Measurements from ENCODE around the gene SLC8A1.

SLC8A1 gene

DNA sequence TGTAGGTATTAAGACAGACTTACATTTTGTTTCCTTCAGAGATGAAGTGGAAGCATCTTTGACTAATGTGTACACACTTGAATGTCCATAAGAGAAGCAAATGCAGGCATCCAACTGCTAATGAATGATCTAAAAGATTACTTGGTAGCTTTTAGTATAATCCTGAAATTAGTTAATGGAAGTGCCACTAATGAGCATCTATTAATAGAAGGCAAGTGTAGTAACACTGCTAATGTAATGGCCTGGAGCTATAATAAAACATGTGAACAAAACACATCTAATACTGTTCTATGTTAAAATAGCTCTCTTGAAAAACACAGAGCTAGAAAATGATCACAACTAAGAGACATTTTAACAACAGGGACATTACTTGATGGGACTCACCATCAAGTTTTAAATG is 225.3 kb downstream of the SLC8A1 start:
- Histone ChIP-seq H3K9me3 (no peaks in the 10 kb centered on the region), H3K4me1 (ENCODE audit: control insufficient read depth in 1 of 2, insufficient read depth in 1 of 2, low read depth in 1 of 2, low read length in 1 of 2) (peaks cover 0 to 3% of the 10 kb centered on the region in 2 experiments), H3K27me3 (no peaks in the 10 kb centered on the region), H3K27ac (no peak overlapping the region), H3K4me3 (ENCODE audit: low read depth in 1 of 2, low read length in 1 of 2) (no peak overlapping the region), H3K36me3 (no peaks in the 10 kb centered on the region)
- TF ChIP-seq, protein P1, sequence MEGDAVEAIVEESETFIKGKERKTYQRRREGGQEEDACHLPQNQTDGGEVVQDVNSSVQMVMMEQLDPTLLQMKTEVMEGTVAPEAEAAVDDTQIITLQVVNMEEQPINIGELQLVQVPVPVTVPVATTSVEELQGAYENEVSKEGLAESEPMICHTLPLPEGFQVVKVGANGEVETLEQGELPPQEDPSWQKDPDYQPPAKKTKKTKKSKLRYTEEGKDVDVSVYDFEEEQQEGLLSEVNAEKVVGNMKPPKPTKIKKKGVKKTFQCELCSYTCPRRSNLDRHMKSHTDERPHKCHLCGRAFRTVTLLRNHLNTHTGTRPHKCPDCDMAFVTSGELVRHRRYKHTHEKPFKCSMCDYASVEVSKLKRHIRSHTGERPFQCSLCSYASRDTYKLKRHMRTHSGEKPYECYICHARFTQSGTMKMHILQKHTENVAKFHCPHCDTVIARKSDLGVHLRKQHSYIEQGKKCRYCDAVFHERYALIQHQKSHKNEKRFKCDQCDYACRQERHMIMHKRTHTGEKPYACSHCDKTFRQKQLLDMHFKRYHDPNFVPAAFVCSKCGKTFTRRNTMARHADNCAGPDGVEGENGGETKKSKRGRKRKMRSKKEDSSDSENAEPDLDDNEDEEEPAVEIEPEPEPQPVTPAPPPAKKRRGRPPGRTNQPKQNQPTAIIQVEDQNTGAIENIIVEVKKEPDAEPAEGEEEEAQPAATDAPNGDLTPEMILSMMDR (IDR thresholded peaks at IDR 0.05): no peak

DNA sequence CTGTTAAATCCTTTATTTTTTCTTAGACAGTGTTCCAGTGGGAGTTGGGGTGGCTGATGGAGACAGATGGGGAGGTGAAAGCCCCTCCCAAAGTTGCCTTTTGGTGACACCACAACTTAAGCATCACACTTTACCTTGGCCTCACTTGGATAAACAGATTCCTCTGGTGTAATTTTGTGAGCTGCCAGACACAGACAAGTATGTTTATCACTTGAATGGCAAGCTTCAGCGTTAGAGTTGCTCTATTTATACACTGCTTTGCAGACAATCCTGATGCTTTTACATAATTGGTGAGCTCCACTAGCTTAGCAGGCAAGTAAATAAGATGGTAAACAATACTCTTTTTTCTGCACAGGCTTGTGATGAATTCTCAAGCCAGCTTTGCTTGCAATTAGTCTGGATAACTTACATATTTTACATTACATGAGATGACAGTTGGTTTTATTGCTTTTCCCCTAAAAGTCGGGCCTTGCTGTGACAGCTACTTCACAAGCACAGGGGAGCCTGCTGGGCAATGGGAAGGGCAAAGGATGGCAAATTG is 226.2 kb downstream of the SLC8A1 start:
- Histone ChIP-seq H3K4me3 (ENCODE audit: low read depth in 1 of 2, low read length in 1 of 2) (no peak overlapping the region), H3K36me3 (no peaks in the 10 kb centered on the region), H3K9me3 (no peaks in the 10 kb centered on the region), H3K27ac (no peak overlapping the region), H3K27me3 (no peaks in the 10 kb centered on the region), H3K4me1 (ENCODE audit: control insufficient read depth in 1 of 2, insufficient read depth in 1 of 2, low read depth in 1 of 2, low read length in 1 of 2) (peaks cover 0 to 3% of the 10 kb centered on the region in 2 experiments)
- TF ChIP-seq, protein P1 (IDR thresholded peaks at IDR 0.05): no peak

DNA sequence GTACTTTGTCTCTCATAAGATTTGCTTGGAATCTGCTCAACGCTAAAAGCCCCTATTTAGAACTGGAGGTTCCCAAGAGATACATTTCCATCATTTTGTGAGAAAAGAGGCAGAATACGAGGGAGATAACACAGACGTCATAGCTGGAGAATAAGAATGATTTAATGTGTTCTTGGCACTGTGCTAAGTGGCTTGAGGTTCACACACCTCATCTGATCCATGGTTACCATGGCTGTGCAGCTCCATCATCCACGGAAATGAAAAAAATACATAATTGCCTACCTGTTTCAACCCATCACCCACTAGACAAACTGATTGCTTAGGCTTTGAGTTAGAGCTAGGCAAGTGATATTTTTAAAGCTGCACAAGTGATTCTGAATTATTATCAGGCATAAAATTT is 227.6 kb downstream of the SLC8A1 start:
- H3K4me3 ChIP-seq (ENCODE audit: low read depth in 1 of 2, low read length in 1 of 2): no peak overlapping the region
- H3K27ac ChIP-seq: no peak overlapping the region
- TF ChIP-seq, protein P1 (IDR thresholded peaks at IDR 0.05): no peak
- H3K36me3 ChIP-seq: no peaks in the 10 kb centered on the region
- peaks cover 0 to 3% of the 10 kb centered on the region in 2 experiments for H3K4me1 ChIP-seq (ENCODE audit: control insufficient read depth in 1 of 2, insufficient read depth in 1 of 2, low read depth in 1 of 2, low read length in 1 of 2)
- H3K9me3 ChIP-seq: no peaks in the 10 kb centered on the region
- H3K27me3 ChIP-seq: no peaks in the 10 kb centered on the region

DNA sequence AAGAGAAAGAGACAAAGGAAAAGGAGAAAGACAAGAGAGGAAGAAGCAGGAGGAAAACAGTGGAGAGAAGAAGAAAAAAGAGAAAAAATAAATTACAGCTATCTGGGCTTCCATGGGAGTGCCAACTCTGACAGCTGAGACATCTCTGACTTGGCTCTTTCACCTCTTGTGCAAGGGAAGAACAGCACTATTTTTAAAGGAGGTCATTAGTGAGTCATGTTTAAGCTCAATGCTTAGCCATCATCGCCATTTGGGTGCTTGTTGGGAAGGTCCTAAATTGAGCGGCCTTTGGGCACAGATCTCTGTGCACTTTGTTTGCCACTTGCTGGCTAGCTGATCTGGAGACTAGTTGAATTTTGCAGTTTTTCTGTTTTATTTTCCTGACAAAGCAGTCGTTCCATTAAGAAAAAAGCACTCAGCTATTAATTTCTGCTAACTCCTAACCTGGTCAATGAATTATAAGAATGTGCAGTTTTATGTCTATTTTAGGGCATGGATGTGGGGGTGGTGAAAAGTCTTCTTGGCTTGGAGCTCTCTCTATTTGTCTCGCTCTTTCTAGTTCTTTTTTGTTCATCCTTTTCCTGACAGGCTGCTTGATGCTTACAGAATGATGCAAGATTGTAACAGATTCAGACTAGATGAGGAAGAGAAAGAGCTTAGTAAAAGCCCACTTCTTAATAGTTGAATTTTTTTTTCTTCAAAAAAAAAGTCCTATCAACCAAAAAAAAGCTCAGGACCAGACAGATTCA is 231.5 kb downstream of the SLC8A1 start:
- H3K9me3 ChIP-seq: no peaks in the 10 kb centered on the region
- H3K27me3 ChIP-seq: no peaks in the 10 kb centered on the region
- no peak overlapping the region for H3K27ac ChIP-seq
- TF ChIP-seq, protein P1 (IDR thresholded peaks at IDR 0.05): no peak
- H3K4me3 ChIP-seq (ENCODE audit: low read depth in 1 of 2, low read length in 1 of 2): no peak overlapping the region
- no peaks in the 10 kb centered on the region for H3K4me1 ChIP-seq (ENCODE audit: control insufficient read depth in 1 of 2, insufficient read depth in 1 of 2, low read depth in 1 of 2, low read length in 1 of 2)
- H3K36me3 ChIP-seq: no peaks in the 10 kb centered on the region

DNA sequence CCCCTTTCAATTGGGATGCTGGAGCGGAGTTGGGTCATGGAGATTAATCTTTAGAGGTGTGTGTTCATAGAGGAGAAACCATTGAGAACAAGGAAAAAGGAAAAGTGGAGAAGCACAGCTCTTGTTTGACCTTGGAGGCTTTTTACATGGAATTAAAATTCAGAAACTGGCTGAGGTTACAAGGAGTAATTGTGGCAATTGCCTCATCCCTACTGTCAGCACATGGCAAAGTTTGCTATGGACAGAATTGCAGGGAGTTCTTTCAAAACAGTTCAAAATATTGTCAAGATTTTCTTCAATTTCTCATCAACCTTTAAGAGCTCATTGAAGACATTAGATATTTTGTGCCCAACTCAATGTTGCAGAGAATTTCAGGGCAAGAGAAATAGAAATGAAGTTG is 232.7 kb downstream of the SLC8A1 start:
- H3K9me3 ChIP-seq: no peaks in the 10 kb centered on the region
- TF ChIP-seq, protein P1 (IDR thresholded peaks at IDR 0.05): no peak
- H3K4me1 ChIP-seq (ENCODE audit: control insufficient read depth in 1 of 2, insufficient read depth in 1 of 2, low read depth in 1 of 2, low read length in 1 of 2): no peaks in the 10 kb centered on the region
- H3K27me3 ChIP-seq: no peaks in the 10 kb centered on the region
- no peak overlapping the region for H3K27ac ChIP-seq
- H3K4me3 ChIP-seq (ENCODE audit: low read depth in 1 of 2, low read length in 1 of 2): no peak overlapping the region
- H3K36me3 ChIP-seq: no peaks in the 10 kb centered on the region
